ENCODE measurements around the gene ZBTB32.

The ZBTB32 gene

GRCh38 chr19:35753634-35754369 lies 49.4 kb downstream of the ZBTB32 start:
- no peak for DNase-seq

- no peak for DNase-seq
These were observed 50.2 kb downstream of the ZBTB32 start for GRCh38 chr19:35754370-35755130.

GRCh38 chr19:35755131-35755549 lies 50.8 kb downstream of the ZBTB32 start:
- no peak for DNase-seq

- DNase-seq = no peak
These were observed 51.4 kb downstream of the ZBTB32 start for GRCh38 chr19:35755550-35756376.

- no peak for DNase-seq
These were observed 52.2 kb downstream of the ZBTB32 start, which contains the start of gene HSPB6 for GRCh38 chr19:35756377-35757230. Gene HSPB6, minus strand, starts transcription at chr19:35757029. Its CDS starts 21 bp downstream, at chr19:35757008.

- DNase-seq = no peak
These were observed 52.9 kb downstream of the ZBTB32 start for GRCh38 chr19:35757231-35757748.

GRCh38 chr19:35757749-35758608 lies 53.6 kb downstream of the ZBTB32 start, which contains the start of gene PROSER3:
Gene PROSER3, plus strand, starts transcription at chr19:35758176. Its CDS starts 40 bp downstream, at chr19:35758216.
- peak; percentile 100 for DNase-seq

GRCh38 chr19:35759697-35760096 lies 55.3 kb downstream of the ZBTB32 start:
- no peak for DNase-seq

- DNase-seq = no peak
These were observed 56.5 kb downstream of the ZBTB32 start for GRCh38 chr19:35760711-35761349.

GRCh38 chr19:35764432-35765315 lies 60.3 kb downstream of the ZBTB32 start:
- no peak for DNase-seq

Data from OCI-M1 (cell line).